Effector memory CD8-positive, alpha-beta T cell (primary cell): ENCODE results near the gene TM9SF4.

Experiments
- ATAC-seq: fragments of 150-1000 bp; cut with Tn5 transposase; replicated peaks from 2 replicates; pipeline ENCODE4 v1.10.0; 2021; ENCODE audit warnings: mild to moderate bottlenecking, moderate library complexity
- DNase-seq, 3 experiments: peaks; one replicate each; pipeline ENCODE4 v3.0.0; 2021
- H3K27ac Mint-ChIP-seq, 2 donors: one replicate each; pipeline ENCODE4 v1.8.0; 2022; ENCODE audit warnings: mild to moderate bottlenecking in 2 of 2, mixed read lengths in 2 of 2, moderate library complexity in 2 of 2
- H3K27me3 Mint-ChIP-seq, 2 donors: one replicate each; pipeline ENCODE4 v1.8.0; 2022; ENCODE audit warnings: mixed read lengths in 2 of 2
- H3K36me3 Mint-ChIP-seq: one replicate; pipeline ENCODE4 v1.8.0; 2022; ENCODE audit warnings: mild to moderate bottlenecking, moderate library complexity, mixed read lengths; ENCODE audit not compliant: insufficient read depth
- H3K4me1 Mint-ChIP-seq, 2 donors: one replicate each; pipeline ENCODE4 v1.8.0; 2022; ENCODE audit warnings: low read depth in 2 of 2, mixed read lengths in 2 of 2
- H3K4me3 Mint-ChIP-seq, 2 donors: one replicate each; pipeline ENCODE4 v1.8.0; 2022; ENCODE audit warnings: mild to moderate bottlenecking in 2 of 2, mixed read lengths in 2 of 2, moderate library complexity in 2 of 2
- H3K9me3 Mint-ChIP-seq, 2 donors: one replicate each; pipeline ENCODE4 v1.8.0; 2022; ENCODE audit warnings: mixed read lengths in 2 of 2

Gene TM9SF4

DNA sequence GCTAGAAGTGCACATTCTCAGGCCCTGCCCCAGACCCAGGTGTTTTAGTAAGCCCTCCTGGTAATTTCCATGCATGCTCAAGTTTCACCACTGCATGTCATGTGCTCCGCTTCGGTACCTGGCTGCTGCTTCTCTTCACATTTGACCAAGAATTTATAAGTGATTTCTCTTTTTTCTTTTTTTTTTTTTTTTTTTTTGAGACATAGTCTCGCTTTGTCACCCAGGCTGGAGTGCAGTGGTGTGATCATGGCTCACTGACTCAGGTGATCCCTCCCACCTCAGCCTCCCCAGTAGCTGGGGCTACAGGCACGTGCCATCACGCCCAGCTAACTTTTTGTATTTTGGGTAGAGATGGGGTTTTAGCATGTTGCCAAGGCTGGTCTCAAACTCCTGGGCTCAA, 16.0 kb downstream of the TM9SF4 start:
- Mint-ChIP-seq H3K4me1 (peaks cover 10 to 15% of the 10 kb centered on the region in 2 donors), H3K27me3 (no peaks in the 10 kb centered on the region)

DNA sequence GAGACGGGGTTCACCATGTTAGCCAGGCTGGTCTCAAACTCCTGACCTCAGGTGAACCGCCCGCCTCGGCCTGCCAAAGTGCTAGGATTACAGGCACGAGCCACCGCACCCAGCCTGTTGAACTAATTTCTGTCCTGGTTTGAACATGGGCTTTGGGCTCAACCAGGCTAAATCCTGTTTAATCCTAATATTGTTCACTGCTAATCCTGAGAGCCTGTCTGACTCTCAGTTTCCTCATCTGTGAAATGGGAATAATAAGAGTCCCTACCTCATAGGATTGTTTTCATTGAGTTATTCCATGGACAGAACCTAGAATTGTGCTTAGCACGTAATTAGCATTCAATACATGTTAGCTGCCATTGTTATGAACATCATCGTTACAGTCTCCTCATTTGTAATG, 17.4 kb downstream of the TM9SF4 start:
- no peaks in the 10 kb centered on the region for H3K27me3 Mint-ChIP-seq
- H3K27ac Mint-ChIP-seq, result no peak overlapping the region
- no peak for DNase-seq
- peaks cover 17 to 25% of the 10 kb centered on the region in 2 donors for H3K4me1 Mint-ChIP-seq
- ATAC-seq, result no peak
- no peak overlapping the region for H3K4me3 Mint-ChIP-seq
- H3K36me3 Mint-ChIP-seq, result peaks cover 14% of the 10 kb centered on the region
- H3K9me3 Mint-ChIP-seq, result no peaks in the 10 kb centered on the region

More for the DNA sequence above, 16.0 kb downstream of the TM9SF4 start:
- no peak overlapping the region for H3K4me3 Mint-ChIP-seq
- H3K9me3 Mint-ChIP-seq, result no peaks in the 10 kb centered on the region
- H3K36me3 Mint-ChIP-seq, result peaks cover 10% of the 10 kb centered on the region
- DNase-seq, result no peak
- no peak for ATAC-seq
- no peak overlapping the region for H3K27ac Mint-ChIP-seq

DNA sequence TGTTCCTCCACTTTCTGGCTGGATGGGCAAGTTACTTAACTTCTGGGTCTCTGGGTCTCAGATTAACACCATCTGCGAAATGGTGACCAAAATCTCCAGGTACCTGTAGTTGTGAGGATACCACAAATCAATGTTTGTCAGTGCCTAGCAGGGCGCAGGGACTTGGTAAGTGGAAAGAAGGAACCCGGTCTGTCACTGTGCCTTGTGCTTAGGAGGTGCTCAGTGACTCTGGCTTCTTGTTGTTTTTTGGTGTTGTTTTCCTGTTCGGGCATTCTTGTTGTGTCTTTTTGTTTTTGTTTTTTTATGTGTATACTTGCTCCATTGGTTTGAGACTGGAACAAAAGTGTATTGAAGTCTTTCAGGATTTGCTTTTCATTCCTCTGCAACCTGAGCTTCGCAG, 17.8 kb downstream of the TM9SF4 start:
- Mint-ChIP-seq H3K27ac (no peak overlapping the region), H3K36me3 (peaks cover 14% of the 10 kb centered on the region), H3K4me3 (no peak overlapping the region), H3K9me3 (no peaks in the 10 kb centered on the region), H3K4me1 (peaks cover 19 to 30% of the 10 kb centered on the region in 2 donors), H3K27me3 (no peaks in the 10 kb centered on the region)
- no peak for ATAC-seq
- no peak for DNase-seq

DNA sequence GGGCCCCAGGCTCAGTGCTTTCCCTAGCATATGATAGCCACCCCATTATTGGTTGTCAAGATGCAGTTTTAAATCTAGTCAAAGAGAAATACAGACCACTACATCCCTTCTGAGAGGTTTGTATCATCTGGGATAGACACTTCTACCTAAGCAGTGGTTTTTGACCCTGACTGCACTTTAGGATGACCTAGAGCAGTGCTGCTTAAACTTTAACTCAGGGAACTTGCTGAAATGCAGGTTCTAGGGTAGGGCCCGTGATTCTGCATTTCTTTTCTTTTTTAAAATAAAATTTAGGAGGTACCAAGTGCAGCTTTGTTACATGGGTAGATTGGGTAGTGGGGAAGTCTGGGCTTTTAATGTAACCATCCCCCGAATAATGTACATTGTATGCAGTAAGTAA, 18.7 kb downstream of the TM9SF4 start:
- ATAC-seq, result no peak
- Mint-ChIP-seq H3K27me3 (no peaks in the 10 kb centered on the region), H3K36me3 (peaks cover 14% of the 10 kb centered on the region), H3K27ac (no peak overlapping the region), H3K9me3 (no peaks in the 10 kb centered on the region), H3K4me3 (no peak overlapping the region), H3K4me1 (peaks cover 19 to 32% of the 10 kb centered on the region in 2 donors)
- DNase-seq, result no peak

DNA sequence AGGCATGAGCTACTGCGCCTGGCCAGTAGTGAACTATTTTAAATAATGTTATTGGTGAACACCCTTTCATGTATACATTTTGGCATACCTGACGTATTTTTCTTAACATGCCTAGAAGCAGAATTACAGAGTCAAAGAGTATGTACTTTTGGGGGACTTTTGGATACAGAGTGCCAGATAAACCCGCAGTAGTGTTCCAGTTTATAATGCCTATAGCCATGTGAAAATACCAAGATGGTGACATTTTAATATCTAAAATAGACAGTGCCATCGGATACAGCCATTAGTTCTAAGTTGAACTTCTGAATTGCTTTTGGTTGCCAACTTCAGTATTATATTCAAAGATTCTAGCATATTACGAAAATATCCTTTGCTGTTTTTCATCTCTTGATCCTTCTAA, 20.3 kb downstream of the TM9SF4 start:
- no peak for ATAC-seq
- DNase-seq, result no peak
- no peak overlapping the region for H3K4me3 Mint-ChIP-seq
- H3K9me3 Mint-ChIP-seq, result no peaks in the 10 kb centered on the region
- H3K27me3 Mint-ChIP-seq, result no peaks in the 10 kb centered on the region
- H3K36me3 Mint-ChIP-seq, result peaks cover 14% of the 10 kb centered on the region
- peaks cover 19 to 35% of the 10 kb centered on the region in 2 donors for H3K4me1 Mint-ChIP-seq
- H3K27ac Mint-ChIP-seq, result peak overlapping the region in 1 of 2 donors; percentile 50

DNA sequence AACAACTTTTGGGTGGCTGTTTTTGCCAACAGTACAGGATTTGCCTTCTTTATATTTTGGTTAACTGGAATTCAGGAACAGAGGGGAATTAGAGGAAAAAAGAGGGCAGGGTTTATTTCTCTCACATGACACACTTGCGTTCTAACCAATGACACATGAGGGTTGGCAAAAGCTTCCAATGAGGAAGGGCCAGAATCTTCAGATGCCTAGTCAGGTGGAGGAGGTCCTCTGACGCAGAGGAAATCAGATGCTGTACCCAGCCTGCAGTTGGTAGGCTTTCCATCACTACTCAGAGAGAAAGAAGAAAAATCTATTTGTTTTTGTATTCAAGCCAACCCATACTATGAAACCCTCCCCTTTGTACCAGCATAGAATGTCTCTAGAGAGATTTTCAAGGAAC, 20.8 kb downstream of the TM9SF4 start:
- Mint-ChIP-seq H3K9me3 (no peaks in the 10 kb centered on the region), H3K4me3 (no peak overlapping the region), H3K4me1 (peaks cover 20 to 35% of the 10 kb centered on the region in 2 donors), H3K36me3 (peaks cover 14% of the 10 kb centered on the region), H3K27ac (peak overlapping the region in 1 of 2 donors; percentile 50), H3K27me3 (no peaks in the 10 kb centered on the region)
- DNase-seq (no peak), ATAC-seq (no peak)

DNA sequence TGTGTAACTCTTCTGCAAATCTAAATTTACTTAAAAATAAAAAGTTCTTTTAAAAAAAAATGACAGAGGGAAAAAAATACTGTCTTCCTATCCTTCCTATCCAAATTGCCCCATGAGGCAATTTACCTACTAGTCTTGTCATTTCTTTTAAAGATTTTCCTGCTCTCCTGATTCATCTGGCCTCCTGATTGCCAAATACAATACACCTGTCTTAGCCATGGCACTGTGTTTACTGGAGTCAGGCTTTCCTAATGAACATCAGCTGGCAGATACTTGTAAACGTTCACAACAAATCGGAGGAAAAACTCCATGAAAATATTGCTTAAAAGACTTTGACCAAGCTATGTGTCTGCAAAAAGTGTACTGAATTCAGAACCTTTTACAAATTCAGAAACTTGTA, 21.5 kb downstream of the TM9SF4 start:
- H3K4me1 Mint-ChIP-seq, result peaks cover 19 to 35% of the 10 kb centered on the region in 2 donors
- peaks cover 9% of the 10 kb centered on the region for H3K36me3 Mint-ChIP-seq
- H3K27ac Mint-ChIP-seq, result peak overlapping the region; percentile 3 to 28
- no peak overlapping the region for H3K4me3 Mint-ChIP-seq
- no peak for DNase-seq
- H3K27me3 Mint-ChIP-seq, result no peaks in the 10 kb centered on the region
- no peak for ATAC-seq
- no peaks in the 10 kb centered on the region for H3K9me3 Mint-ChIP-seq

DNA sequence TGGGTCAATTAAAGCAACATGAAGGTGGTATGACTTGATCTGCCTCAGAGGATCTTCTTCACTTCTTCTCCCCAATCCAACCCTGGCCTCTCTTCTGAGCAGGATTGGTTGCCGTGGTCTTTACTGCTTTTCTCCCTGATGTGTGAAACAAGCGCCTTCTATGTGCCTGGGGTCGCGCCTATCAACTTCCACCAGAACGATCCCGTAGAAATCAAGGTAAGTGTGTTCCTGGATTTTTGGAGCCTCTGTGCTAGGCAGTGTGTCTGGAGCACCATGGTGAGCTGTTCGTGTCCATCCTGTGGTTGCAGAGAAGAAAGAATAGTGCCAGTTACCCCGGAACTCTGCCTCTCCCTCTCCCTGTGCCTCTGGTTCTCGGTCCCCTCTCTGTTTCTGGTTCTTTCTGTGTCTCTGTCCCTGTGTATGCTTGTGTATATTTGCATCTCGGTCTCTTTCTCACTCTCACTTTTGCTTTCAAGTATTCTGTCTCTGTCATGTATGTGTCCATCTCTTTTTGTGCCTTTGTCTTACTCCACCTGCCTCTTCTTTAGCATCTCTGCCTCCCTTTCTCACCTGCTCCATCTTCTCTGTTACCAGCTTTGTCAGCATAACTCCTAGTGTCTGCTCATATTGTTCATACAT, 23.5 kb downstream of the TM9SF4 start:
- Mint-ChIP-seq H3K4me3 (no peak overlapping the region), H3K36me3 (peaks cover 15% of the 10 kb centered on the region), H3K9me3 (no peaks in the 10 kb centered on the region), H3K27me3 (no peaks in the 10 kb centered on the region), H3K27ac (no peak overlapping the region), H3K4me1 (peaks cover 21 to 26% of the 10 kb centered on the region in 2 donors)
- no peak for ATAC-seq
- DNase-seq, result no peak

DNA sequence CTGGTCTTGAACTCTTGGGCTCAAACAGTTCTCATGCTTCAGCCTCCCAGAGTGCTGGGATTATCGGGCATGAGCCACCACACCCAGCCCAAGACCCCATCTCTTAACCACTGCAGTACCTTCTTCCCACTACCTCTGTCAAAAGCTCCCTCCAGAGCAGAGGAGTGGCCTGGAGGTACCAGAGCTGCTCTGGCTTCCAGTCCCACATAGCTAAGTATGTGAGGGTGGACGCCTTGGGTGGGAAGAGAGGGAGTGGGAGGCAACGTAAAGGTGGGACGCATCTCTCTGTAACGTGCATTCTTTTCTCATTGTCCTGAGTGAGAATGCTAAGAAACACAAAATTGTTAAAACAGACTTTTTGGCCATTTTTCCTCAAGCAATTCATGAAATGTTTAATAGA, 24.5 kb downstream of the TM9SF4 start:
- Mint-ChIP-seq H3K9me3 (no peaks in the 10 kb centered on the region), H3K4me3 (no peak overlapping the region)

DNA sequence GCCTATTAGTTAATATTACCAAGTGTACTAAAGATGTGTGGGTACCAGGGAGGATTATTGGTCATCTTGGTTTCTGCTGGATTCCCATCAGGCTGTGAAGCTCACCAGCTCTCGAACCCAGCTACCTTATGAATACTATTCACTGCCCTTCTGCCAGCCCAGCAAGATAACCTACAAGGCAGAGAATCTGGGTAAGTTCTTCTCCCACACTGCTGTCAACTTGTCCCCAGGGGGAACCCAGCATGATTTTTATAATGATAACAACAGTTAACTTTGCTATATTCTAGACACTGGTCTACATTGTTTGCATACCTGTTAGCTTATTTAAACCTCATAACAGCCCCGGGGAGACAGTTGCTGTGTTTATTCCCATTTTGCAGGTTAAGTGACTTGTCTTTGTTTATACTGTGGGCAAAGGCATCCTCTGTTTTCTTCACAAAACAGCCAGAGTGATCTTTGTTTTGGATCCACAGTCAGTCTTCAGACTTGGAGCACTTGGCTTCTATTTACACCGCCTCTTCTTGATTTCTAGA, 26.5 kb downstream of the TM9SF4 start:
- Mint-ChIP-seq H3K27ac (no peak overlapping the region), H3K4me3 (no peak overlapping the region), H3K9me3 (no peaks in the 10 kb centered on the region), H3K4me1 (peaks cover 16 to 23% of the 10 kb centered on the region in 2 donors), H3K36me3 (peaks cover 28% of the 10 kb centered on the region), H3K27me3 (no peaks in the 10 kb centered on the region)
- ATAC-seq, result no peak
- DNase-seq, result no peak

More for the DNA sequence above, 24.5 kb downstream of the TM9SF4 start:
- Mint-ChIP-seq H3K36me3 (peaks cover 17% of the 10 kb centered on the region), H3K27me3 (no peaks in the 10 kb centered on the region), H3K27ac (no peak overlapping the region), H3K4me1 (peaks cover 21 to 25% of the 10 kb centered on the region in 2 donors)
- DNase-seq (no peak), ATAC-seq (no peak)

DNA sequence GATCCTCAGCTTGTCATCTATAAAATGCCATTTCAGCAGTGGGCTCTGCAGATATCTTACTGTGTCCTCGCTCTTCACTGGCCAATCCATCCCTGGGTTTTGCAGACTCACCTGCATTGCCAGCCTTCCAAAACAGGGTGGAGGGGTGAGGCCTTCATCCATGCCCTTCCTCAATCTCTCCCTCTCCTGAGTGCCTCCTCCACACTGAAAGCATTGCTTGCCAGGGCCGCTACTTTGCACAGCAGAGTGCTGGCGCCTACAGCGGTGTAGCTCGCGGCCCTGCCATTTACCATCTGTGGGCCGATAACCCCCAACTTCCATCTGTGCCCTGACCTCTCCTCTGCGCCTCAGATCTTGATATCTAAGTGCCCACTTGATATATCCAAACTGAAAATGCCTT, 29.4 kb downstream of the TM9SF4 start:
- Mint-ChIP-seq H3K4me1 (peaks cover 4 to 8% of the 10 kb centered on the region in 2 donors), H3K27me3 (no peaks in the 10 kb centered on the region), H3K9me3 (no peaks in the 10 kb centered on the region), H3K4me3 (no peak overlapping the region), H3K36me3 (peaks cover 47% of the 10 kb centered on the region), H3K27ac (no peak overlapping the region)
- no peak for ATAC-seq
- no peak for DNase-seq

DNA sequence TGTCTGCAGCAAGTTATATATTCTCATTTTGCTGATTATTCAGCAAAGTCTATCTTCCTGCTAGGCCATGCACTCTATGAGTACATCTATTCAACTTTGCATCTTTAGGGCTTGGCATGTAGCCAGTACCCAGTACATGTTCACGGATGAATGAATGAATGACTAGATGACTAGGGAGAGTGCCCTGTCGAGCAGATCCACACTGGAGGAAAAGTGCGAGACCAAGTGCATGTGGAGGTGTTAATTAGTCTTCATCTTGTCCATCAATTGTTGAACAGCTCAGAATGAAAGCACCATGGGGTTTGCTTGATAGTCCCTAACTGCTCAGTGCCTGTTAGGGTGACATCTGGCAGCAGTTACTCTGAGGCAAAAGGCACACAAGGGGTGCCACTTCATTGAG, 30.4 kb downstream of the TM9SF4 start:
- DNase-seq (no peak), ATAC-seq (no peak)
- H3K4me3 Mint-ChIP-seq, result no peak overlapping the region
- H3K36me3 Mint-ChIP-seq, result peaks cover 56% of the 10 kb centered on the region
- no peaks in the 10 kb centered on the region for H3K27me3 Mint-ChIP-seq
- H3K27ac Mint-ChIP-seq, result peak overlapping the region in 1 of 2 donors; percentile 52
- H3K9me3 Mint-ChIP-seq, result no peaks in the 10 kb centered on the region
- peaks cover 4 to 8% of the 10 kb centered on the region in 2 donors for H3K4me1 Mint-ChIP-seq

DNA sequence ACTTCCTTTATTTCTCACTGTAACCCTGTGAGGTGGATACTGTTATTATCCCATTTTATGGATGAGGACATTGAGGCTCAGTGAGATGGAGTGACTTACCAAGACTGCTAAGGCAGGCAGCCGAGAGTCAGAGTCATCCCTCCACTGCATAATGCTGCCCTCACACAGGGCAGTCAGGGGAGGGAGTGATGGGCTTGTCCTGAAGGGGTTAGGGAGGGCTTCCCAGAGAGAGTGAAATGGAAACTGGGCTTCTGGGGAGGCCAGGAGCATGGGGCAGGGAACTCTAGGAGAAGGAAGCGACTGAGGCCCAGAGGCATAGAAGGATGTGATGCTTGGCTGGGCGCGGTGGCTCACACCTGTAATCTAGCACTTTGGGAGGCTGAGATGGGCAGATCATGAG, 31.1 kb downstream of the TM9SF4 start:
- H3K4me1 Mint-ChIP-seq, result peaks cover 4 to 6% of the 10 kb centered on the region in 2 donors
- ATAC-seq, result no peak
- no peaks in the 10 kb centered on the region for H3K9me3 Mint-ChIP-seq
- H3K36me3 Mint-ChIP-seq, result peaks cover 63% of the 10 kb centered on the region
- peak overlapping the region; percentile 52 to 60 for H3K27ac Mint-ChIP-seq
- H3K4me3 Mint-ChIP-seq, result no peak overlapping the region
- no peak for DNase-seq
- no peaks in the 10 kb centered on the region for H3K27me3 Mint-ChIP-seq

DNA sequence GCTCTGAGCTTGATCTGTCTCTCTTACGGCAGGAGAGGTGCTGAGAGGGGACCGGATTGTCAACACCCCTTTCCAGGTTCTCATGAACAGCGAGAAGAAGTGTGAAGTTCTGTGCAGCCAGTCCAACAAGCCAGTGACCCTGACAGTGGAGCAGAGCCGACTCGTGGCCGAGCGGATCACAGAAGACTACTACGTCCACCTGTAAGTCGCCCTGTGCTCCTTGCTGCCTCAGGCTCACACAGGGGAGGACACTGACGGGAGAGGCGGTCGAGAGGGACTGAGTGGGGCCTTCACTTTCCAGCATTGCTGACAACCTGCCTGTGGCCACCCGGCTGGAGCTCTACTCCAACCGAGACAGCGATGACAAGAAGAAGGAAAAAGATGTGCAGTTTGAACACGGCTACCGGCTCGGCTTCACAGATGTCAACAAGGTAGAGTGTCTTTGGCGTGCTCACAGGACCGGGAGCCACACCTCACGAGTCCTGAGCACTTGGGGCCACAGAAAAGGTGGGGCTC, 32.0 kb downstream of the TM9SF4 start:
- Mint-ChIP-seq H3K9me3 (no peaks in the 10 kb centered on the region), H3K27me3 (no peaks in the 10 kb centered on the region), H3K4me3 (no peak overlapping the region), H3K4me1 (peaks cover 4 to 7% of the 10 kb centered on the region in 2 donors), H3K27ac (peak overlapping the region in 1 of 2 donors; percentile 60), H3K36me3 (peaks cover 69% of the 10 kb centered on the region)
- ATAC-seq (no peak), DNase-seq (no peak)
